ENCODE measurements around the gene ARHGAP33. TPM values are rescaled to one million over a fixed set of nuclear protein-coding genes. Genes with fewer than 3 reads are reported as not detected.

Gene ARHGAP33
- total and polyA plus RNA-seq, 2 experiments from 2014 or later = 11.6 to 22.1 TPM

GRCh38 chr19:35806597-35806996, 31.2 kb downstream of the ARHGAP33 start:
- H3K4me3 ChIP-seq = no peak overlapping the region
- H3K4me1 Mint-ChIP-seq = peaks cover 3% of the 10 kb centered on the region; the same call in 1 of the 3 replicates
- no peak overlapping the region for H3K27ac ChIP-seq (ENCODE audit: low read depth)
- H3K4me2 ChIP-seq = no peak overlapping the region
- peak; percentile 62 for ATAC-seq
- peak; percentile 40 for DNase-seq (ENCODE audit: low spot score)
- H3K4me3 Mint-ChIP-seq = no peak overlapping the region
- H3K79me2 ChIP-seq (replicated peaks; ENCODE audit: insufficient read depth) = no peaks in the 10 kb centered on the region
- no peaks in the 10 kb centered on the region for H4K20me1 ChIP-seq (replicated peaks; ENCODE audit: insufficient read depth)
- no peaks in the 10 kb centered on the region for H3K4me1 ChIP-seq (ENCODE audit: insufficient read depth)
- no peaks in the 10 kb centered on the region for H3K27me3 ChIP-seq (ENCODE audit: insufficient read depth)
- no peaks in the 10 kb centered on the region for H3K36me3 ChIP-seq (ENCODE audit: insufficient read depth)
- H2AFZ ChIP-seq = 0 out of 2 replicates have a peak overlapping the region, but pooled peaks have one; percentile 66
- H3K27ac Mint-ChIP-seq = no peak overlapping the region
- peaks cover 11% of the 10 kb centered on the region for H3K27me3 Mint-ChIP-seq (ENCODE audit: insufficient read depth, low read depth, poor library complexity)
- H3K9me3 Mint-ChIP-seq = no peaks in the 10 kb centered on the region
- H3K36me3 Mint-ChIP-seq (ENCODE audit: low read depth) = no peaks in the 10 kb centered on the region
- no peaks in the 10 kb centered on the region for H3K9me2 ChIP-seq (ENCODE audit: insufficient read depth)
- no peaks in the 10 kb centered on the region for H3F3A ChIP-seq (replicated peaks; ENCODE audit: low read depth)
- TF ChIP-seq STAT1 (IDR thresholded peaks at IDR 0.05; ENCODE audit: unreplicated experiment) (no peak), JUNB (IDR thresholded peaks at IDR 0.05; ENCODE audit: unreplicated experiment) (no peak), ZNF331 (CRISPR knock-in tag; IDR thresholded peaks at IDR 0.05; ENCODE audit: low read depth) (no peak), REST (IDR thresholded peaks at IDR 0.05; ENCODE audit: unreplicated experiment) (no peak), NANOG (IDR thresholded peaks at IDR 0.05; ENCODE audit: borderline replicate concordance) (no peak), ETS1 (IDR thresholded peaks at IDR 0.05) (no peak), POLR2AphosphoS5 (IDR thresholded peaks at IDR 0.05; ENCODE audit: low read depth) (no peak), CREB1 (CRISPR knock-in tag; IDR thresholded peaks at IDR 0.05; ENCODE audit: low read depth) (no peak), EZH2phosphoT487 (IDR thresholded peaks at IDR 0.05; ENCODE audit: unreplicated experiment) (no peak), ZNF462 (CRISPR knock-in tag; IDR thresholded peaks at IDR 0.05) (no peak), EZH2 (IDR thresholded peaks at IDR 0.05; ENCODE audit: low read depth, unreplicated experiment) (no peak), ZNF114 (CRISPR knock-in tag; IDR thresholded peaks at IDR 0.05) (no peak), CTCF (conservative IDR thresholded peaks at IDR 0.05; ENCODE audit: low read depth in 2 of 2) (no peak)

All from GM23338 (cell line).